ENCODE results near the gene LYRM2.

GRCh38 chr6:89526563-89526869 lies 112.0 kb downstream of the LYRM2 start:
- no peak for TF ChIP-seq POLR2AphosphoS5 (IDR thresholded peaks at IDR 0.05; ENCODE audit: low read depth, low read length)
- TF ChIP-seq POLR2A (IDR thresholded peaks at IDR 0.05; ENCODE audit: low read depth, low read length) = no peak
- no peak for TF ChIP-seq SPI1 (IDR thresholded peaks at IDR 0.05; ENCODE audit: low read depth, low read length)
- no peak for TF ChIP-seq PAX5 (IDR thresholded peaks at IDR 0.05; ENCODE audit: insufficient read depth, low read length, severe bottlenecking)
- TF ChIP-seq TAF1 (IDR thresholded peaks at IDR 0.05; ENCODE audit: low read depth, low read length) = no peak
- TF ChIP-seq POU2F2 (IDR thresholded peaks at IDR 0.05; ENCODE audit: low read depth, low read length) = no peak

Data from GM12891 (cell line).